Stomach (tissue), 4 donors: ENCODE measurements around the gene AMBP.

Source experiments
- POLR2A ChIP-seq, 4 donors: fragments of 450-650 bp; IDR thresholded peaks; one replicate each; pipeline ENCODE4 v1.6.1; 2016; ENCODE audit warnings: antibody characterized with exemption in 4 of 4, control low read depth in 2 of 4, mild to moderate bottlenecking in 1 of 4, moderate library complexity in 1 of 4
- TF ChIP-seq, protein P1 (sequence below), 7 experiments: fragments of 450-650 bp in 4 of 7; fragments of 200-600 bp in 3 of 7; sonication (generic) in 3 of 7; IDR thresholded peaks; one replicate each; pipeline ENCODE4 v1.5.1; 2016 to 2019; ENCODE audit warnings: antibody characterized with exemption in 7 of 7, control low read depth in 2 of 7, mild to moderate bottlenecking in 1 of 7

DNA sequence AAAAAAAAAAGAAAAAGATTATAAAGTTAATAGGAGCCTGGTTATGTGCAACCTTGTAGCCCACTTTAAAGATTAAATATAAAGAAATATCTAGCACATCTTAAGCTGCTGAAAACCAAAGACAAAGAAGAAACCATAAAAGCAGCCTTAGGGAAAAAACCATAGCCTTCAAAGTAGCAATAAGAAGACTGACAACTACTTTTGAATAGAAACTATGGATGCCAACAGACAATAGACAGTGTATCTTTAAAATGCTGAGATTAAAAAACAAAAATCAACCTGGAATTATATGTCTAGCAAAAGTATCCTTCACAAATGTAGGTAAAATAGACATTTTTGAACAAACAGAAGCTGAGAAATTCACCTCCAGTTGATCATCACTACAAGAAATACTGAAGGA lies 24.4 kb upstream of the AMBP start:
- no peak for TF ChIP-seq POLR2A (IDR thresholded peaks at IDR 0.05)
- TF ChIP-seq, protein P1, sequence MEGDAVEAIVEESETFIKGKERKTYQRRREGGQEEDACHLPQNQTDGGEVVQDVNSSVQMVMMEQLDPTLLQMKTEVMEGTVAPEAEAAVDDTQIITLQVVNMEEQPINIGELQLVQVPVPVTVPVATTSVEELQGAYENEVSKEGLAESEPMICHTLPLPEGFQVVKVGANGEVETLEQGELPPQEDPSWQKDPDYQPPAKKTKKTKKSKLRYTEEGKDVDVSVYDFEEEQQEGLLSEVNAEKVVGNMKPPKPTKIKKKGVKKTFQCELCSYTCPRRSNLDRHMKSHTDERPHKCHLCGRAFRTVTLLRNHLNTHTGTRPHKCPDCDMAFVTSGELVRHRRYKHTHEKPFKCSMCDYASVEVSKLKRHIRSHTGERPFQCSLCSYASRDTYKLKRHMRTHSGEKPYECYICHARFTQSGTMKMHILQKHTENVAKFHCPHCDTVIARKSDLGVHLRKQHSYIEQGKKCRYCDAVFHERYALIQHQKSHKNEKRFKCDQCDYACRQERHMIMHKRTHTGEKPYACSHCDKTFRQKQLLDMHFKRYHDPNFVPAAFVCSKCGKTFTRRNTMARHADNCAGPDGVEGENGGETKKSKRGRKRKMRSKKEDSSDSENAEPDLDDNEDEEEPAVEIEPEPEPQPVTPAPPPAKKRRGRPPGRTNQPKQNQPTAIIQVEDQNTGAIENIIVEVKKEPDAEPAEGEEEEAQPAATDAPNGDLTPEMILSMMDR (IDR thresholded peaks at IDR 0.05): no peak
